Inflammatory macrophage treated with lipopolysaccharide for 1 hour (primary cell): ENCODE results near the gene IQSEC1.

Source experiments
- DNase-seq, 2 donors: peaks; one replicate each; pipeline ENCODE4 v3.0.0-alpha.2; 2020 to 2022

The IQSEC1 gene

DNA sequence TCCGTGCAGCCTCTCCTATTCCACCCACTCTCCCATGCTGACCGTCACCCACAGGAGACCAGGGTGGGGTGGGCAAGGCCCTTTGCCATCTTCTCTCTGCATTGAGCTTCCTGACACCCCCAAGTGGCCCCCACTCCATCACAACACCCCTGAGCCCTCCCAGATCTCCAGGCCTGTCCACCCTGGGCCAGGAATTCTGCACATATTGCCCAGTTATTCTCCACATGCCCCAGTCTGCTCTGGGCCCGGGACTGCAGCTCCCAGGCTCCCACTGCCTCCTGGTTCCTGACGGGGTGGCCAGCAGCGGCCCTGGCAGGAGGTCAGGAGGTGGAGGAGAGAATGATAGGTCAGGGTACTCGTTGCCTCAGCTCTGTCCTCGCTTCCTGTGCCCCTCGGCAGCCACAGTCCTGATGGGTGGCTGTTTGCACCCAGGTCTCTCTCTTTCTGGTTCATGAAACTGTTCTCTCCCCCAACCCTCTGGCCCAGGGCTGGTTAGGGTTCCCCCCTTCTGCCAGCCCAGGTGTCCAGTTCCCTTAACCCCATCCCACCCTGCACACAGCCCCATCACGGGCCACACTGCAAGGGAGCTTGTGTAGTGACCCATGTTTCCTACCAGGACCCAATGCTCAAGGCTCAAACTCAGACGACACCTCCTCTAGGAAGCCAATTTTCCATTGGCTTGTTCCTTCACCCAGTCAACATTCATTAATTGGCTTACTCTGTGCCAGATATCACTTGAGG lies 47.3 kb downstream of the IQSEC1 start:
- no peak for DNase-seq

DNA sequence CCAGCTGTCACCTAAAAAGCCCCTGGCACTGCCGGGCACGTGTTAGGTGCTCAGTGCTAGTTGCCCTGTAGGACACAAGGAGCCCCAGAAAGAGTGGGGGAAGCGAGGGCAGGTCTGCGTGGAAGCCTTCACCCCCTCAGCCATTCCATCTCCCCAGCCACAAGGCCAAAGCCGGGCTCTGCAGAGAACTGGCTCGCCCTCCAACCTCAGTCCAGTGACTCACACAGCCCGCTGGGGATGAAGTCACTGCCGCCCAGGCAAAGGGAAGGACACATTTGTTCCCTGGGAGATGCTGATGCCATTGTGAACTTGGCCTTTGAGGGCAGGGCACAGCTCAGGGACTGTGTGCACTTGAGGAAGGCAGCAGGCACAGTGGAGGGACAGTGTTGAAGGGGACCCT lies 48.1 kb downstream of the IQSEC1 start:
- peak; percentile 91 to 93 for DNase-seq

DNA sequence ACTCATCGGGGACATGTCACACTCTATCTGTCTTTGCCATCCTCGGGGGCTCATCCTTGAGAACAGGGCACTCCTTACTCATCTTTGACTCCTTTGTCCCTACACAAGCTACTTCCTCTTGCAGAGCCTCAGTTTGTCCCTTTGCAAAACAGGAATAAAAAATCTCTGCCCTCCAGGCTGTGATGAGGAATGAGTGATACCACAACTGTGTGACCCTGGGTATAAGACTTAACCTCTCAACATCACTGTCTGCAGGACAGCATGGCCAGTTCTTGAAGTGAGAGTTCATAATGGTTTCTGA lies 48.5 kb downstream of the IQSEC1 start:
- DNase-seq = no peak

DNA sequence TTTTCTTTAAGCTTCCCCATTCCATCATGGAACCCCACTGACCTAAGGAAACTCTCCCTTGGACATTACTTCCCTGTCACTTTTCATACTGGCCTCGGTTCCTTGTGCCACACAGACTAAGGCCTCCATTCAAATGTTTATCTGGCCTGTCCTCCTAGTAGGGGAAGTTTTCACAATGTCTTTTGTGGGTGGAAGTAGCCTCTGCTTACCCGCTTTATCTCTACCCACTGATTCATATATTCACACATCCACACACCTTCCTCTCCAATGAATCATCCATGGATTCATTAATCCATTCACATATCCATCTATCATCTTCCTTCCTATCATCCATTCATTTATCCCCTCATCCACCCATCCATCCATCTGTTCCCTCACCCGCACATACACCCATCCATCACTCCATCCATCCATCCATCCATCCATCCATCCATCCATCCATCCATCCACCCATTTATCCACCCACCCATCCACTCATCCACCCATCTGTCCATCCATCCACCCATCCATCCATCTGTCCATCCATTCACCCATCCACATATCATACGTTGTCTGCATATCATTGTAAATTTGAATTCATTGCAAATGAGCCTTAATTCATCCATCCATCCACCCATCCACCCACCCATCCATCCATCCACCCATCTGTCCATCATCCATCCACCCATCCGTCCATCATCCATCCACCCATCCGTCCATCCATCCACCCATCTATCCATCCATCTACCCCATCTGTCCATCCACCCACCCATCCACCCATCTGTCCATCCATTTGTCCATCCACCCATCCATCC lies 49.1 kb downstream of the IQSEC1 start:
- DNase-seq = no peak

DNA sequence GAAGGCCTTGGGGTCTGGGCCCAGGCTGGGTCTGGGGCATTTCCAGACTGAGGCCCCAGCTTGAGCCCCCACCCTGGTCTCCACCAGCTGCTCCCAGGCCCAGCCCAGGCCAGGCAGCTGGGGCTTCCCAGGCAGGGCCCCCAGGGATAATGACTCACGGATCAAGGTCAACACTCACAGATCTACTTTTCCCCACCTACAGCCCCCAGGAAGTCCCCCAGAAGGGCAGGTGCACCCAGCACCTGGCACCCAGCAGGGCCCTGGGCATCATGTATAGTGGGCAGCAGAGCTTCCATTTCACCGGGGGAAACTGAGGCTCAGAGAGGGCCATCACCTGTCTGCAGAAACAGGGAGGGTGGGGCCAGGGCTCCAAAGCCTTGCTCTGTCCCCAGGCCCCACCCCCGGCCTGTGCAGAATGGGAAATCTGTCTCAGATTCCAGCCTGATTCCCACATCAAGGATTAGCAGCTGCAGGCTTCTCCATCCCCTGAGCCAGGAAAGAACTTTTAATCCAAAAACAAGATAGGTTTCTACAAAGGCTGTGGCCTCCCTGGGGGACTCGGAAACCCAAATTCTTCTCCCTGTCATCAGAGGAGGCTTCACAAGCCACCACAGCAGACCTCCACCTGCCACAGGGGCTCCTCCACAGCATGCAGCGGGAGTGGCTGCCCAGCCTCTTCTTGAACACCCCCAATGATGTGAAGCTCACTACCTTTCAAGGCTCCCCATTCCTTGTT lies 49.8 kb downstream of the IQSEC1 start:
- no peak for DNase-seq

DNA sequence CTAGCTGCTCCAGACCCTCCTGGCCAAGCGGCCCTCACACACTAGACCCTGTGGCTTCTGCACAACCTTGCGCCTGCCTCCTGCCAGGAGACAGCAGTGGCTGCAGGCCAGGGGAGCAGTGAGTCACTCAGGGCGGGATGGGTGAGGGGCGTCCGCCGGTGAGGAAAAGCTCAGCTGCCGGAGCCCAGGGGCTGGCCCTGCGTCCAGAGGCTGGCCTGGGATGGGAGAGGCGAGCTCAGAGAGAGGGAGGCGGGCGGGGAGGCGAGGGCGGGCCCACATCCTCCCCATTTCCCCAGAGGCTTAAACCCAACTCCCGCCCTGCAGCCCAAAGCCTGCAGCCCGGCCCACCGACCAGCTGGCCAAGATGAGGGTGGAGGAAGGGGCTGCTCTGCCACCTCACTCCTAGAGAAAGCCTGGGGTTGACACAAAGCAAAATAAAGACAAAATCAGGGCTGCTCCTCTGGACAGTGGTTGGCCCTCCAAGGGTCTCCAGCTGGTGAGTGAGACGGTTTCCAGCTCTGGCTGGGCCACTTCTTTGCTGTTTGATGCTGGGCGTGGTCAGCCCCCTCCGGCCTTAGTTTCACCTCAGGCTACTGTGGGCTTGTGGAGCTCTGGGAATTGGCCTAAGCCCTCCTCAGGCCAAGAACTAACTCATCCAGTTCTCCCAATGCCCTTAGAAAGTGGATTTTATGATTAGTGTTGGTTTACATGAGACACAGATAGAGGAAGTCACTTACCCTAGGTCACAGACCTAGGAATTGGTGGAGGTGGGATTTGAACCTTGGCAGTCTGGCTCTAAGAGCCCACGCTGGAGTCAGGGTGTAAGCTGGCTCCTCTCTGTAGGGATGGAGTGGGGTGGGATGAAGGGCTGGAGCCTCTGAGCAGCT lies 50.6 kb downstream of the IQSEC1 start:
- no peak for DNase-seq

DNA sequence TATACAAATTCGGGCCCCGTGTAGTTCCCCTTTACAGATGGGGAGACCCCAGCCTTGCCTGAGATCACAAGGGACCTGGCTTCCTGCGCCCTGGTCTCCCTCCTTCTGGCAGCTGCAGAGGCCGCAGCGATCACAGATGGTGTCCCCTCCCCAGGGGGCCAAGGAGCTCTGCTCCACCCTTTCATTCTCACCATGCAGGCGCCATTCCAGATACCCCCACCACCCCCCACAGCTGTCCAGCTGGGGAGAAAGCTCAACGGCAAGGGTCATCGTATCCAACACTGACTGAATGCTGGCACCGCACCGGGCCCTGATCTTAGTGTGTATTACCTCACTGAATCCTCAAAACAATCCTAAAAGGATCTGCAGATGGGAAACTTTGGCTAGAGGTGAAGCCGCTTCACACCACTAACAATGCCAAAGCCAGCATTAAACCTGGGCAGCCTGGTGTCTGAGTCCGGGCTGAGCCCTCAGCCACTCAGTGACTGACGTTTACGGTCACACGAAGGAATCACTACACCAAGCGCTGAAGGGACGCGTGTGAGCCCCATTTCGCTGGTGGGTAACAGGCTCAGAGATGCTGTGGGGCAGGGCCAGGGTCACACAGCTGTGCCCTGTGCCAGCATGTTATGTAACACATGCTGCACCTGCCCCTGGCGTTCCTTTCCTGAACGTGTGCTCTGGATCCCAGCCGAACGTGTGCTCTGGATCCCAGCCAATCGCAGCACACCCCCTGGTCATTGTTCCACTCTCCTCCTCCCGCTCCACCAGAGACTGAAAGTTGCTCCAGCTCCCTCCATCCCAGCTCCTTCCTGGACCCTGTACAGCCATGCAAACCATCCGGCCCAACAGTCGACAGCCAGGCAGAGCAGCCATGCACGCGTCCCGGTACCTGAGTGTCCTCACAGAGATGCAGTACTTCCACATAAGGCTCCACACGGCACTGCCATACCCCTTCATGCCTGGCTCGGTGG lies 51.8 kb downstream of the IQSEC1 start:
- DNase-seq = no peak

DNA sequence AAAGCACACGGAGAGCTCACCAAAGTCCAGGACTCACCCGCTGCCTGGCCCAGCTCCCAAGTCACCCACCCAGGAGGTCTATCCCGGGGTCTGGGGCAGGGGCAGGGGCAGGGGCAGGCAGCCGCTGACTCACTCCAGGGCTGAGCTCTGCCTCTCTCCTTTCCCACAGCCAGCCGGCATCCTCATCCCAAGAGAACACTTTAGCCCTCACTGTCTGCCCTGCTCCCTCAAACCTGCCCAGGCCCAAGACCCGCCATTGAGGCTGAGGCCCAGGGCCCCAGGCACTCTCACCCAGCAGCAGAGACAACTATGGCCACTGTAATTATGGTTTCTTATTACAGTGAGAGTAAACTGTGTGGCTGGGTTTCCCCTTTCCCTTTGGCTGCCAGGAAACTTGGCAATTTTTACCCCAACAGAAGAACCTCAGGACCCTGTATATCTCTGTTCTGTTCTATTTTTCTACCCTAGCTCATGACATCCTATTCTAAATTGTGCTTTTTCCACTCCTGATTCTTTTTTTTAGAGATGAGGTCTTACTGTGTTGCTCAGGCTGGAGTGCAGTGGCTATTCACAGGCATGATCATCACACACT lies 53.0 kb downstream of the IQSEC1 start:
- no peak for DNase-seq

DNA sequence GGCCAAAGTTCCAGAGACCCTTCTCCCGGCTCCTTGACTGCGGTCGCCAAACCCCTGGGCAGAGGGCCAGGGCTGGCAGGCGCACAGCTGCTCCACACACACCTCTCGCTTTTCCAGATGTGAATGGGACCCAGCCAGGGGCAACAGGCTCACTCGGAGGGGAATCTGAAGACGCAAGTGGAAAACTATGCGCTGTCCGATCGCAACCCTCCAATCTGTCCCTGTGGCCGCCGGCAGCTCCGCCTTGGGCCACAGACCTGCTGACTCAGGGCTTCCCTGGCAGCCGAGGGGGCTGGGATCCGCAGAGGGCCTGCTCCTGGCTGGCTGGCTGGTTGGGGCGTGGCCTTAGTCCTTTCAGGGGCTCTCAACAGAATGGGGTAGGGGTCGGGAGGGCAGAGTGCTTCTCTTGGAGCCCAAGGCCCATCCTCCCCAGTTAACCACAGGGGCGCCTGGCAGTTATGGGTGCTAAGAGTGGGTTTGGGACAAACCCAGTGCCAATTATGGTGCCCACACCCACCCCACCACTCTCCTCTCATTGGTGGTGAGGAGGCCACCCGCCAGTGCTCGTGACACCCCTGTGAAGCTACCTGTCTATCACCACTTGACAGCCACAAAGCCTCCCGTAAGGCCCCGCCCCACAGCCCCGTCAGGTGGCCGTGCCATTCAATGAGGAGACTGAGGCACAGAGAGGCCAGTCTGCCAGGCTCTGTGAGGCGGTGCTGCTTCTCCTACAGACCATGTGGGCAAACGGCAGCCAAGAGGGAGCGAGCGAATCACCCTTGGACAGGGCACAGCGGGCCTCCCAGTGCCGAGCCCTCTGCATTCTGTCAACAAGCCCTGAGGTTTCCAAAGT lies 53.8 kb downstream of the IQSEC1 start:
- no peak for DNase-seq

DNA sequence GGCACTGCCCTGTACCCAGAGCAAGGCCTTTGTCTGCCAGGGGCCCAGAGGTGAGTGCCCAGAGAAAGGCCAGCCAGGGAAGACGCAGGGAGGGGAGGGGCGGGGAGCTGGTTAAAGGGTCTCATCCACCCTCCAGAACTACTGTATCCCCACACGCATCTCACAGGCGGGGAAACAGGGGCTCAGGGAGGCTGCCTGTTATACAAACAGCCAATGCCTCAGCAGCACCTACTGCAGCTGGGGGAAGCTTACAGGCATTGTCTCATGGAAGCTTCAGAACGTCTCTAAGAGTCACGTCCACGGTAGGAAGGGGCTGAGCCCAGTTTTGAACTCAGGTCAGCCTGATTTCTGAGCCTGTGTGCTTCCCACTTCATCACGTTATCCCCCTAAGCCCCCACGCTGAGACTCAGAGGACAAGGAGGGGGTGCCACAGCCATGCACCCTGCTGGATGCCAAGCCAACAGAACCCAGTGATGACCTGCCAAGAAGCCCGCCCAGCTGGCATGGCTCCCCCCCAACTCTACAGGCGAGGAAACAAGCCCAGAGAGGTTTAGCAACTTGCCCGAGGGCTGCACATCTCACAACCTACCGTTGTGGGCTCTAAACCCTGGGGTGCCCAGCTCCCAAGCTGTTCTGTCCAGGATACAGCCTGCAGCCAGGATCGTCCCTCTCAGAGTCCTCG lies 54.5 kb downstream of the IQSEC1 start:
- DNase-seq = no peak

DNA sequence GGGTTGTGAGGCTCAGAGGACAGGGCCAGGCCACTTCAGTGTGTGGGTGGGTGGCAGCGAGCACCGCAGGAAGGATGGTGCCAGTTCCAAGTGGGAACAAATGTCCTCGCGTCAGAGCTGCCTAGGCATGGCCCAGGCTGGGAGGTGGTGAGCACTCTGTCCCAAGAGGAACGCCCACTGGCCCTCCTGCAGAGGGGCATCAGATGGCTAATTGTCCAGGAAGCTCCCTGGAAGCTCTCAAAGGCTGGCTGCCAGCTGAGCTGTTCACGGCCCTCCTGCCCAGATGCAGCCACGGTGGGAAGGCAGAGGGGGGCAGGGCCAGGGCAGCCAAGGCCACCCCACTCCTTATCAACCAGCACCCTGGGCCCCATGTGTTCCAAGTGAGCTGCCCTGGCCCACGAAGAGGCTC lies 55.2 kb downstream of the IQSEC1 start:
- DNase-seq = no peak

DNA sequence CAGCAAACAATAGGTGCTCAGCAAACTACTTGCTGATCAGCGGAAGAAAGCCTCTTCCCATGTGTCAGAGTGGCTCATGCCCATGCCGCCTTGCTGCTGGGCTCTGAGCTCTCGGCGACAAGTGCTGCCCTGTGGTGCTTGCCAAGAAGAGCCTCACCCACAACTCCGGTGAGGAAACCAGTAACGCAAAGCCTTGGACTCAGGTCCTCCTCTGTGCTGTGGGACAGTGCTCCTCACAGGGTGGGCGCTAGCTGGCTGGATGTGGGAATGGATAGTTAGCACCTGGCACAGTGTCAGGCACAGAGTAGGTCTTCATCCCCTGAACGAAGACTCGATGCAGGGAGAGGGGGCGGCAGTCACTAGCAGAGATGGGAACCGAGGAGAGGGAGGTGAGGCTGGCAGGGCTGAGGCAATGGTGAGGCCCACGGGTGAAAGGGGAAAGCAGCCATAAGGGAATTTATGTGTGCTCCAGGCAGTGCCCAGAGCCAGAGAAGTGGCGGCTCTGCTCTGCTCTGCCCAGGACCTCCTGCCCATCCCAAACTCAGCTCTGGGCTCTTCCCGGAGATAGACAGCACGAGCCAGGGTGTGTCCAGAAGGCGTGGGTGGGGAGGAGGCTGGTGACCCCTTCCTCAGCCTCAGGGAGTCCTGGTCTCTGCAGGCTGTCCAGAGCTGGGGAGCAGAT lies 55.7 kb downstream of the IQSEC1 start:
- DNase-seq = no peak

DNA sequence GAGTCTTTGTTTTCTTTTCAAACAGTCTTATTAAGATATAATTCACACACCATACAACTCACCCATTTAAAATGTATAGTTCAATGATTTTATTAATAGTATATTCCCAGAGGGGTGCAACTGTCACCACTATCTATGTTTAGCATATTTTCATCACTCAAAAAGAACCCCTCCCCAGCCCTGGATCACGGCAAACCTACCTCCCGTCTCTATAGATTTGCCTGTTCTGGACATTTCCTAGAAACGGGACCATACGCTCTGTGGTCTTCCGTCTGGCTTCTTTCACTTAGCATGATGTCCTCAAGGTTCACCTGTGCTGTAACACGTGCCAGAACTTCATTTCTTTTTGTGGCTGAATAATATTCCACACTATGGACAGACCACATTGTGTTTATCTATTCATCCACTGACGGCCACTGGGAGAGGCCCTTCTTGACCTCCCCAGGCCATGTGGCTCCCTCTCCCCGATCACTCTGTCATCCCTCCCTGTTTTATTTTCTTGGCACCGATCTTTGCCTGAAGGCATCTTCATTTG lies 56.4 kb downstream of the IQSEC1 start:
- no peak for DNase-seq

DNA sequence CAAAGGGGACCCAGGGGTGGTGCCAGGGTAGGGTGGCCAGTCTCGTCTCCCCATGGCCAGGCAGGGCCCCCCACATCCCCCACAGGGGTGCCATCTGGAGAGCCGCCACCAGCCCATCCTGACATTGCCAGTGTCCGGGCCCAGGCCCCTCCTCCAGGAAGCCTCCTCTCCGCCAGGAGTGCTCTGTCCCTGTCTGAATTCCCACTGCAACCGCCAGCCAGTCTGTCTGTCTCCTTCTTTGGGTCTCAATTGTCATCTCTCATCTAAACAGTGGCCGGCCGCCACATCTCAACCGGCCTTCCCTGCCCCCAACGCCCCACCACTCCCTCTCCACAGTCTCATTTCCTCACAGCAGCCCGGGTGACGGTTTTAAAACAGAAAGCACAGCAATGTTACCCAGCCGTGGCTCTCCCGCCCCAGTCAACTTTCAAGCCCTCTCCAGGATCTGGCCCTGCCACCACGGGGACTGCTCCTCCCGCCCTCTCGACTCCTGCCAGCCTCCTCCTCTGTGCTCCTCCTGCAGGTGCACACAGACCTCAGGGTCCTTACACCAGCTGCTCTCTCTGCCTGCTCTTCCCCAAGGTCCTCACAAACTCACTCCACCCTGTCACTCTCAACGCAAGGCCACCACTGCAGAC lies 57.0 kb downstream of the IQSEC1 start:
- DNase-seq = peak in 1 of 2 donors; percentile 75

DNA sequence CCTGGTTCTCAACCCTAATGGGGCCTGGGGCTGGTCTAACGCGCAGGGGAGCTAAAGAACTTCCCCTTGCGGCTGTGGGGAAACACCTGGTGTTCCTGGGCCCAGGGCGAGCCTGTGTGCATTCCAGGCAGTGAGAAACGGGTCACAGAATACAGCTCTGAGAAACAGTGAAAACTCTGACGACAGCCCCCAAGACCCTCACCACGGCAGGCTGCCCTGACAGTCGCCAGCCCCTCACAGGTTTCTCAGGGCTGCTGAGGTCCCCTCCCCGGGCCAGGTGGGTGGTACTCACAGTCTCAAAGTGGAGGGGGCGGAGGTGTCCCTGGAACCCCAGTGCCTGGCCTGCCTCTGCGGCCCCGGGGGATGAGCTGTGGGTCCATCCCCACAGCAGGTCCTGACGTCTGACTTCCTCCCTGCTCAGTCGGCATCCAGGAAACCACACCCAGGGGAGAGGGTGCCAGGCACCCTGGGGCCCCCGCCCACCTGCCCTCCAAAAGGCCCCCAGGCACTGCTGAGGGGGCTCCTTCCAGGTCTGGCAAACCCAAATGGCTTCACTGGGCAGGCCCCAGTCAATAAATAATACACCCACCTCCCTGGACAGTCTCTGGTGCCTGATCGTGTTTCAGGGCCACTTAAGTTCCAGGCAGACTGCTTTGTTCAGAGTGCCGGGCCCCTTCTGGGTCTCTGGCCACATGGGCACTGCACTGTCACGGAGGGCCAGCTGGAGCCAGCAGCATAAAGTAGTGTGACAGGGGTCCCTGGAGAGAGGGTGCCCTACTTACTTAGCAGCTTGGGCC lies 57.7 kb downstream of the IQSEC1 start:
- DNase-seq = peak in 1 of 2 donors; percentile 72

DNA sequence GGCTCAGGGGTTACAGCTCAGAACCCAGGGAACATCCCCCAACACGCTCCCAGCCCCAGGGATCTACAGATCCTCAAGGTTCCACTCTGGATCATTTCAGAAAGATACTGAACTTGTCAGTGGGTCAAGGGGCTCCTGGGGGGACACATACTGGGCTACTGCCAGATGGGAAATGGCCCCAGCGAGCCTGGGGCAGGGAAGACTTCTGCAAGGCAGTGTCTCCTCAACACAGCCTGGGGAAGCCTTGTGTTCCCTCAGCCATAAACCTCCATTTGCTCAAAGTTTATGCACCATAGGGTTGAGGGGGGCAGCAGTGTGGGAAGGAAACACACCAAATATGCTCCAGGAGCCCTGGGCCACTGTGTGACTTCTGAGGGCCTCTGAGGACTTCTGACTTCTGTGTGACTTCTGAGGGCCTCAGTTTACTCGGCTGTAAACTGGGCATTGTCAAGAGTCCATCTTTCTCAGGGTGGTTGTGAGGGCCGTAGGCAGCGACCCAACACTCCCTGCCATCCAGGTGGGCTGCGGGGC lies 58.4 kb downstream of the IQSEC1 start:
- DNase-seq = no peak
